HG02840 (cell line): ENCODE results near the gene RBBP8NL.

ENCODE experiments used
- ATAC-seq: cut with Tn5 transposase; IDR thresholded peaks from one replicate; pipeline ENCODE4 v1.9.1; 2021; ENCODE audit warnings: mild to moderate bottlenecking, moderate library complexity, moderate number of reproducible peaks; ENCODE audit not compliant: unreplicated experiment, low FRiP score

The RBBP8NL gene

DNA sequence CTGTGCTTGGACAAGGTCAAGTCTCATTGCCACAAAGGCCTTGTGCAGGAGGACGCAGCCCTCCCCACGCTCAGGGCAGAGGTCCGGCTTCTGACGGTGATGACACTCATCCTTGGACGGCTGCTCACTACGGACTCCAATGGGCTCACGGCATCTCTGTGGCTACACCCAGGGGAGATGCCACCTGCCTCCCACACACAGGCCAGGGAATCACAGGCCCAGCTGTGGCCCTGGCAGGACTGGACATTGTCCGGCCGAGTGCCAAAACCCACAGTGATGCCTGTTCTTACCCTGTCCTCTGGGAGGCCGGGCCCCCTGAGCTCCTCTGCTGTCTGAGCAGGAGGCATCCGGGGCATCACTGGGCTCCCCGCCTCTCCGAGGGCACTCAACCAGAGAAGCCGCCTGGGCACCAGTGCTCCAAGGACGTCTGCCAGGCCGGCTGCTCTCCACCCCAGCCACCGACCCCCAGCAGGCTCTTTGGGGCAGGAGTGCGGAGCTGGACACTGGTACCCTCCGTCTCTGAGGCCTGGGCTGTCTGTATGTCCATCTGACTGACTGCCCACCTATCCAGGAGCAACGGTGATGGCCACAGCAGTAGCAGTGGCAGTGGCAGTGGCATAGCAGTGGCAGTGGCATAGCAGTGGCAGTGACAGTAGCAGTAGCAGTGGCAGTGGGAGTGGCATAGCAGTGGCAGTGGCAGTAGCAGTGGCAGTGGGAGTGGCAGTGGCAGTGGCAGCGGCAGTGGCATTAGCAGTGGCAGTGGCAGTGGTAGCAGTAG, 1.9 kb downstream of the RBBP8NL start:
- no peak for ATAC-seq

DNA sequence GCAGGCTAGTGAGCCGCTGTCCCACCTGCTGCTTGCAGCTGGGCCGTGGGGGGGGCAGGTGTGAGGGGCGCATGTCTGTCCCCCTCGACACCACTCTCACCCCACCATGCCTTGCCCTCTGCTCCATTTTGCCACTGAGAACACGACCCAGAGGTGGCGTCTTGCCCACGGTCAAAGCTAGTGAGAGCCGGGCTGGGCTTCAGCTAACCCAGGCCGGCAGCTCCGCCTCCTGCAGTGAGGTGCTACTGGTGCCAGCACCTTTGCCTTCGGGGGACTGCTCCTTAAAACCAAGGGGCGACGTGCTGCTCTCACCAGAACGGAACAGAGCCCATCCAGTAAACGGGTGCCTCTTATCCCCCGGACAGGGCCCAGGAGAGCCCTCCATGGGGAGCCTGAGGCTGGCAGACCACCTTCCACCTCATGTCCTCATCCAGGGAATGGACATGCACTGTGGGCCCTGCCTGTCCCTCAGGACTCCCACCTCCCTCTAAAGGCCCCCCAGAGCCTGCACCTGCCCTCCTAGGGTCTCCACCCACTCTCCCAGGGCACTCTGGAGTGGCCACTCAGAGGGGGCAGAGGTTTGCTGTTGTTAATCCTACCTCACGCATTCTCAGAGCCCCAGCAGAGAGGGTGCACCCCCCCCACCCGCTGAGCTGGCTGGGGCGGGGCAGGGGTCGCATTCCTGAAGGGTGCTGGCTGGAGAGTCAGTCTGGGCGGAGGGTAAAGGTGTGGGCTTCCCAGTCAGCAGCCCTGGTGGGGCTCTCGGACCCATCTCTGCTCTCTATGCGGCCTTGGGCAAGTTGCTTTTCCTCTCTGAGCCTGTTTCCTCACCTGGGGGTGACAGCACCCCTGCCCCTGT, 2.9 kb downstream of the RBBP8NL start:
- ATAC-seq: no peak

DNA sequence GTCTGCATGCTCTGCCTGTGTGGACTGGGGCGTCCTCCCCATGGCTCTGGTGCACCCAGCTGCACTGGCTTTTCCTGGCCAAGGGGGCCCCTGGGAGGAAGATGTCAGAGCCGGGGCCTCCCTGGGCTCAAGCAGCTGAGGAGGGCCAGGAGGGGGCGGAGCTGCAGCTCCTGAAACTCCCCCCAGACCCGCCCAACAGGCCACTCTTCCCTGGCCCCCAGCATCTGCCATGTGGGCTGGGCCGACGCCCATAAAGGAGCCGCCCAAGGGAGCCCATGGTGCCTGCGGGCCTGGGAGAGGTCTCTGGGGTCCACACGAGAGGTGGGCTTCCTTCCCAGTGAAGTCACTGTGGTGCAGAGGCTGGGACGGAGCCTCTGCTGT, 4.0 kb downstream of the RBBP8NL start:
- ATAC-seq: no peak

DNA sequence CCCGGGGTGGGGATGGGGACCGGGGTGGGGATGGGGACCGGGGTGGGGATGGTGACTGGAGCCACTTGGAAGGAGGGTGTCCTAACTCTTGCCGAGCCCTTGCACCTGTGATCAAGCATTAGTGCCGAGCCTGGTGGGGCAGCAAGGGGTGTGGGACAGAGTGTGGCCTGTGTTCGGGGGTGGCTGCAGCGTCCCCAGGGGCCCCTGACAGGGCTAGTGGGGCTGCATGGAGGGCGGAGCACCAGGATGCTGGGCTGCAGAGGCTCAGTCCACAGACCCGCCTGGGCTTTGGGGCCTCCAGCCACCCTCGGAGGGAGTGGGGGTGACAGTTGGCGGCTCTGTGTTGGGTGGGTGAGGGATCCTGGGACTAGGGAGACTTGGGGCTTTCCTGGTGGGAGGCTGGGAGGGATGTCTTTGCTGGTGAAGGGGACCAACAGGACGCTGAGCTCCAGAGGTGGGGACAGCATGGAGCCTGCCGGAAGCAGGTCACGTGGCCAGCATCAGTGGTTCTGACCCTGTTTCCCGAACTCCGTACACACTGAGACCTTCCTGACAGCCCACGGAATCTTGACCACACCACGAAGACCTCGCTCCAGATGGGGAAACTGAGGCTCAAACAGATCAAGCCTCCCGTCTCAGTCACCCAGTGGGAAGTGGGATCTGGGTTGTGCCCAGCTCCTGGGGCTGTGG, 4.6 kb downstream of the RBBP8NL start:
- ATAC-seq: no peak

DNA sequence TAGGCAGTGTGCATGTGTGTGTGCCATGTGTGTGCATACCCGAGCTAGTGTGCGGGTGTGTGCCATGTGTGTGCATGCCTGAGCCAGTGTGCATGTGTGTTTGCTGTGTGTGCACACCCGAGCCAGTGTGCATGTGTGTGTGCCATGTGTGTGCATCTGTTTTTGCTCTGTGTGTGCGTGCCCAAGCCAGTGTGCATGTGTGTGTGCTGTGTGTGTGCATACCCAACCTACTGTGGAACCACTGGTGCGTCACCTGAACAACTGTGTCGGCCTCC, 5.7 kb downstream of the RBBP8NL start:
- no peak for ATAC-seq

DNA sequence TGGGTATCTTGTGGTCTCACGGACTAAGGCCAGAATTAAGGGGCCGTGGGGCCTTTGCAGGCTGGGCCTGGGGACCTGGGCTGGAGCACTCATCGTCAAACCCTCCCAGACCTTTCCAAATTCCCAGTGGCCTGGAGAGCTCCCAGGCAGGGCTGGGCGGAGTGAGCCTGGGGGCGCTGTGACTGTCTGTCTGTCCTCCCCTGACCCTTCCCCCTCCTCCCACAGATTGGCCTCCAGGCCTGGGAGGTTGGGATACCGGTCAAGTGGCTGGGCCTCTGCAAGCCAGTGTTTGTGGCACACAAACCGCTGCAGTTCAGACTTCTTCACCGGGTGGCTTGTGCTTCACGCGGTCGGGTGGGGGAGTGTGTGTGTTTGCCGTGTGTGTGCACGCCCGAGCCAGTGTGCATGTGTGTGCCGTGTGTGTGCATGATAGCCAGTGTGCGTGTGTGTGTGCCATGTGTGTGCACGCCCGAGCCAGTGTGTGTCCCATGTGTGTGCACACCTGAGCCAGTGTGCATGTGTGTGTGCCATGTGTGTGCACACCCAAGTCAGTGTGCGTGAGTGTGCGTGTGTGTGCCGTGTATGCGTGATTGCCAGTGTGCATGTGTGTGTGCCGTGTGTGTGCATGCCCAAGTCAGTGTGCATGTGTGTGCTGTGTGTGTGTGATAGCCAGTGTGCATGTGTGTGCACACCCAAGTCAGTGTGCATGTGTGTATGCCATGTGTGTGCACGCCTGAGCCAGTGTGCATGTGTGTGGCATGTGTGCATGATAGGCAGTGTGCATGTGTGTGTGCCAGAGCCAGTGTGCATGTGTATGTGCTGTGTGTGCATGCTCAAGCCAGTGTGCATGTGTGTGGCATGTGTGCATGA, 6.3 kb downstream of the RBBP8NL start:
- no peak for ATAC-seq

DNA sequence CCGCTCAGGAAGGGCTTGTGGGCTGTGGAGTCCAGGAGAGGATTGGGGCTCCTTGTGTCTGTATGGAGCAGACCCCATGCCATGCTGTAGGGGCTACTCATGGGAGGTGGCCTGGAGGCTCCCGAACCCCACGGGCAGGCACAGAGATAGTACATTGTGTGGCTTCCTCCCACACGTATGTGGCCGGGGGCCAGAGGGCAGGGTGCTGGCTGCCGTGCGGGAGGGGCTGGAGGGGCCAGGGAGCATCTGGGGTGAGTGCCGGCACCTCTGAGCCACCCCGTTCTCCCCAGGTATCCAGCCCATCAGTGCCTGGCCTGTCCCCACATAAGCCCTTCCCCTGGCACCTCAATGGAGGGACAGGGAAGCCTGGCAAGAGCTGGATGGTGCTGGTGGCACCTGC, 7.6 kb downstream of the RBBP8NL start:
- ATAC-seq: no peak

- no peak for ATAC-seq
These were observed 8.4 kb downstream of the RBBP8NL start for GRCh38 chr20:62418709-62419487.

DNA sequence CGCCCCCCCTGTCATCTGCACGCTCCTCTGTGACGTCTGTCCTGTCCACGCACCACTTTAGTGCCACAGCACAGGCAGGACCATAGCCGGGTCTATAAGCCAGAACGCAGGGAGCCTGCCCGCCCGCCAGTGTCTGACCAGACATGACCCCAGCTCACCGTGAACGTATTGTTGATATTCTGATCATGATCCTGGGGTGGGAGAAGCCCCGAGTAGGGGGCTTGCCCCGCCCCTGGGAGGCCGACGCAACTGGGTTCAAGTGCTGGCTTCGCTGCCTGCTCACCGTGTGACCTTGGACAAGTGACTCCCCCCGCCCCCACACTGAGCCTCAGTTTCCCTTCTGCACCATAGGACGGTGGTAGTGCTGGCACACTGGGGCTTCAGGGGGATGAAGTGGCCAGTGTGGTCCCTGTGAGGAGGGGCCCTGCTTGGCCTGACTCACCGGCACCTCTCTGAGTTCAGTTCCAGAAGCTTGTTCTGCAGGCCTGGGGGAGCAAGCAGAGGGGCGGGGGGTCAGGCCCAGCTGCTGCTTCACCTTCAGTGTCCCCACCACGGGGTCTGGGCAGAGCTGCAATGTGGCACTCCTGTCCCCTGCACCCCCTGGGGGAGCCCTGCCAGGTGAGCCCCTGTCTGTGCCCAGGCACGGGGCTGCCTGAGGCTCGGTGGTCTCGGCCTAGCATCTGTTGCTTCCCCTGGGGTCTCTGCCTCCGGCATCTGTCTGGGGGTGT, 9.2 kb downstream of the RBBP8NL start:
- no peak for ATAC-seq

- no peak for ATAC-seq
These were observed 10.4 kb downstream of the RBBP8NL start for GRCh38 chr20:62416651-62417637.

- no peak for ATAC-seq
These were observed 11.8 kb downstream of the RBBP8NL start for GRCh38 chr20:62415354-62416111.

DNA sequence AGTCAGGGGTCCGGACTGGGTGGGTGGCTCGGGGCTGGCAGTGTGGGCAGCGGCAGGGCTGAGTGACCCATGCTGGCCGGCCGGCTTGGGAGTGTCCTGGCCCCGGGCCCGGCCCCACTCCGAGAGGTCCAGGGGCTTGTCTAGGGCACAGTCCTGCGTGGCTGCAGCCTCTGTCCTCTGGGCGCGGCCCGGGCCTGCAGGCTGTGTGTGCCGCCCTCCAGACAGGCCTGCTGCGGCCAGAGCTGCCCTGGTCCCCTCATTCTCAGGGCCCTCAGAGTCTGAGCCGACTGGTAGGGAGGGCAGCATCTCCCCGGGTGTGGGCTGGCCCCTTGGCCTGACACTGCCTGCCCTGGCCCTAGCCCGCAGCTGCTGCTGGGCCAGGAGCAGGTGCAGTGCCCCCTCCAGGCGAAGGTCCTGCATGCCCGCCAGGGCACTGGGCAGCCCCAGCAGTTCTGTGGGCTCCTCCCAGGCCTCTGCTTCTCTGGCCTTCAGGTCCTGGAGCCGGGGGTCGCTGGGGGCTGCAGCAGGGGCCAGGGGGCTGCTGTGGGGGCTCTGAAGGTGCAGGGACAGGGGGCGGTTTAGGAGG, 13.3 kb downstream of the RBBP8NL start:
- ATAC-seq: no peak

DNA sequence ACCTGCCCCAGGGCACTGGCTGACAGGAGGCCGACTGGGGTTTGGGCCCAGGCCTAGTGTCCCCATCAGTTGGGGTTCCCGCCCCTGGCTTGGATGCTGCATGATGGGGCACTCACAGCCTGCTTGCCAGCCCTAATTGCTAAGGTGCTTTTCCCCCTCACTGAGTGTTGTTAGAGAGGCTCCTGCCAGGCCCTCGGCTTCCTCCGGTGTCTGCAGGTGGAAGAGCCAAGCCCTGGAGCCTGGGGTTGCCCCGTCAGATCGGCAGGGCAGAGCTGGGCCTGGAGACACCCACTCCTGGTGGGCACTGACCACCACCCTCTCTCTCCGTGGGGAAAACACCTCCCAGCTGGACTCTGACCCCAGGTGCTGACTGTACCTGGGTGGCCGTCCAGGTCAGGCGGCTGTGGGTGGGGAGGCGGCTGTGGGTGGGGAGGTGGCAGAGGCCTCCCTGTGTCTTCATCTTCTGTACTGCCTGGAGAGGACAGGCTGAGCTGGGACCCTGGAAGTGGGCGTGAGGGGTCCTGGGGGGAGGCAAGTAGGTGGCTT, 14.2 kb downstream of the RBBP8NL start:
- no peak for ATAC-seq

- no peak for ATAC-seq
These were observed 14.9 kb downstream of the RBBP8NL start for GRCh38 chr20:62412194-62413024.

GRCh38 chr20:62411479-62412193, 15.7 kb downstream of the RBBP8NL start:
- no peak for ATAC-seq
